B cell (primary cell): ENCODE data around the gene ANXA8. TPM values are rescaled to one million over a fixed set of nuclear protein-coding genes. Genes with fewer than 3 reads are reported as not detected.

Experiments used
- ATAC-seq: fragments of 200-7000 bp; cut with Tn5 transposase; one replicate; pipeline ENCODE4 v1.10.0; 2021; ENCODE audit warnings: low read depth, mild to moderate bottlenecking, moderate number of reproducible peaks, moderate library complexity
- CTCF ChIA-PET: fragments of 350-600 bp; sonication (Branson Sonifier 250); formaldehyde crosslinking; loops from one replicate; lab custom pipeline; 2021; ENCODE audit warnings: antibody characterized with exemption, inconsistent platforms; lab: Charles Lee
- POLR2A ChIA-PET: fragments of 350-600 bp; sonication (Branson Sonifier 250); formaldehyde crosslinking; loops from one replicate; lab custom pipeline; 2021; ENCODE audit warnings: antibody characterized with exemption; lab: Charles Lee
- DNase-seq: peaks from one replicate; pipeline ENCODE4 v3.0.0; 2013
- H2AFZ ChIP-seq: 2 replicates; pipeline ENCODE4 v1.6.1; 2012; ENCODE audit warnings: mild to moderate bottlenecking, low read depth, low read length; ENCODE audit not compliant: insufficient read depth, poor library complexity, severe bottlenecking
- H3K27ac ChIP-seq, 2 donors: 1 replicate in 1 of 2; 2 replicates in 1 of 2; pipeline ENCODE4 v1.5.1; 2012 to 2013; ENCODE audit warnings: low read length in 2 of 2, mild to moderate bottlenecking in 2 of 2, moderate library complexity in 1 of 2
- H3K27me3 ChIP-seq, 4 experiments: fragments of 200-600 bp in 1 of 4; sonication (generic) in 1 of 4; replicated peaks in 1 of 4; 1 replicate in 2 of 4; 2 replicates in 2 of 4; pipeline versions ENCODE4 v1.6.1 to v1.7.0; 2013 to 2016; ENCODE audit warnings: low read length in 3 of 4, mild to moderate bottlenecking in 2 of 4, mixed read lengths in 1 of 4, moderate library complexity in 1 of 4; ENCODE audit not compliant: insufficient read depth in 4 of 4, control insufficient read depth in 3 of 4; ENCODE audit errors: control extremely low read depth in 1 of 4
- H3K36me3 ChIP-seq, 2 experiments: replicated peaks in 1 of 2; 1 replicate in 1 of 2; 2 replicates in 1 of 2; pipeline versions ENCODE4 v1.6.1 to v1.7.1; 2013; ENCODE audit warnings: low read length in 1 of 2; ENCODE audit not compliant: insufficient read depth in 2 of 2, control insufficient read depth in 1 of 2; ENCODE audit errors: control extremely low read depth in 1 of 2, extremely low read depth in 1 of 2
- H3K4me1 ChIP-seq, 2 donors: fragments of 200-600 bp in 1 of 2; sonication (generic) in 1 of 2; 1 replicate in 1 of 2; 2 replicates in 1 of 2; pipeline versions ENCODE4 v1.5.1 to v1.6.1; 2013 to 2017; ENCODE audit warnings: low read length in 2 of 2; ENCODE audit not compliant: control insufficient read depth in 2 of 2, insufficient read depth in 2 of 2
- H3K4me2 ChIP-seq: replicated peaks from 2 replicates; pipeline ENCODE3; 2012; ENCODE audit warnings: mild to moderate bottlenecking, low read depth, low read length; ENCODE audit not compliant: poor library complexity, severe bottlenecking
- H3K4me3 ChIP-seq, 5 experiments: fragments of 200-600 bp in 1 of 5; sonication (generic) in 1 of 5; 1 replicate in 3 of 5; 2 replicates in 2 of 5; pipeline versions ENCODE4 v1.5.1 to v1.7.0; 2011 to 2016; ENCODE audit warnings: low read length in 4 of 5, mild to moderate bottlenecking in 4 of 5, low read depth in 2 of 5, control low read depth in 1 of 5, moderate library complexity in 1 of 5; ENCODE audit not compliant: insufficient read depth in 1 of 5; ENCODE audit errors: control extremely low read depth in 1 of 5, extremely low read depth in 1 of 5
- H3K79me2 ChIP-seq: fragments of 200-600 bp; sonication (generic); one replicate; pipeline ENCODE4 v1.6.0; 2016; ENCODE audit warnings: low read length; ENCODE audit not compliant: control insufficient read depth, insufficient read depth
- H3K9ac ChIP-seq: fragments of 200-600 bp; sonication (generic); 2 replicates; pipeline ENCODE4 v1.6.1; 2017; ENCODE audit warnings: mild to moderate bottlenecking, low read length, moderate library complexity
- H3K9me3 ChIP-seq, 3 donors: one replicate each; pipeline versions ENCODE4 v1.6.1 to v1.7.1; 2013; ENCODE audit warnings: low read length in 2 of 3; ENCODE audit not compliant: control insufficient read depth in 2 of 3, insufficient read depth in 1 of 3; ENCODE audit errors: control extremely low read depth in 1 of 3
- H4K20me1 ChIP-seq: 2 replicates; pipeline ENCODE4 v1.6.0; 2012; ENCODE audit warnings: mild to moderate bottlenecking, low read length; ENCODE audit not compliant: insufficient read depth, control insufficient read depth, poor library complexity, severe bottlenecking
- H3K27ac Mint-ChIP-seq: one replicate; pipeline ENCODE4 v1.8.0; 2021; ENCODE audit warnings: mixed read lengths
- H3K27me3 Mint-ChIP-seq: one replicate; pipeline ENCODE4 v1.8.0; 2021; ENCODE audit warnings: mixed read lengths
- H3K4me1 Mint-ChIP-seq: one replicate; pipeline ENCODE4 v1.8.0; 2021; ENCODE audit warnings: mixed read lengths
- H3K4me3 Mint-ChIP-seq: one replicate; pipeline ENCODE4 v1.8.0; 2021; ENCODE audit warnings: mixed read lengths
- H3K9me3 Mint-ChIP-seq: one replicate; pipeline ENCODE4 v1.8.0; 2022; ENCODE audit warnings: mixed read lengths; ENCODE audit not compliant: insufficient read depth
- CTCF ChIP-seq: fragments of 200-600 bp; IDR thresholded peaks from one replicate; pipeline ENCODE4 v1.8.0; 2022; ENCODE audit warnings: antibody characterized with exemption, mild to moderate bottlenecking
- EZH2 ChIP-seq: IDR thresholded peaks from 2 replicates; pipeline ENCODE4 v1.6.1; 2012; ENCODE audit warnings: borderline replicate concordance, low read depth, mild to moderate bottlenecking, moderate library complexity, low read length; ENCODE audit not compliant: insufficient read depth, poor library complexity, severe bottlenecking
- WGBS: methylation state at CpG from one replicate; pipeline ENCODE4 v1.1.5; 2013; ENCODE audit warnings: missing lambda C conversion rate; ENCODE audit not compliant: insufficient coverage; 5-methylcytosine and 5-hydroxymethylcytosine counted together
- intact Hi-C: fragments of 100-400 bp; cut with micrococcal nuclease; formaldehyde crosslinking; loops from one replicate; pipeline ENCODE4 v1.10.0; 2022
- polyA plus RNA-seq: library from polyadenylated mRNA; depleted of rRNA; stranded (reverse); fragments of >200 nt; gene quantifications from 2 replicates; pipeline ENCODE4 v1.2.3, GENCODE V29; 2012
- total RNA-seq, 2 donors: library from RNA; stranded (reverse); fragments of 120-200 nt in 1 of 2; gene quantifications; 1 replicate in 1 of 2; 2 replicates in 1 of 2; pipeline versions ENCODE4 v1.2.3 to v1.2.4, GENCODE V29; 2013 to 2022

The ANXA8 gene
- total and polyA plus RNA-seq, 2 donors (not counting 1 experiment from before 2014, with no cell fraction given), result not detected

GRCh38 chr10:47451273-47451997 lies 32.5 kb downstream of the ANXA8 start:
- Mint-ChIP-seq H3K9me3 (peaks cover 3% of the 10 kb centered on the region), H3K27ac (no peak overlapping the region), H3K27me3 (peaks cover 12% of the 10 kb centered on the region), H3K4me1 (peaks cover 16% of the 10 kb centered on the region), H3K4me3 (no peak overlapping the region)
- H3K27ac ChIP-seq, result no peak overlapping the region
- no peaks in the 10 kb centered on the region for H4K20me1 ChIP-seq
- no peaks in the 10 kb centered on the region for H3K79me2 ChIP-seq
- H2AFZ ChIP-seq, result no peak overlapping the region
- no peak for ATAC-seq
- no peak overlapping the region for H3K9ac ChIP-seq
- intact Hi-C loops, result no loop called here
- 91% methylated on average over 13 of the region's 13 CpGs for WGBS
- peaks cover 0 to 14% of the 10 kb centered on the region in 2 donors for H3K4me1 ChIP-seq
- DNase-seq, result no peak
- H3K4me3 ChIP-seq, result no peak overlapping the region
- POLR2A ChIA-PET, result no interaction called here
- no peaks in the 10 kb centered on the region for H3K36me3 ChIP-seq
- no peak overlapping the region for H3K4me2 ChIP-seq
- TF ChIP-seq EZH2, result no peak
- no peak for TF ChIP-seq CTCF
- H3K27me3 ChIP-seq, result peaks cover 0 to 3% (median 0%) of the 10 kb centered on the region in 4 experiments
- CTCF ChIA-PET, result no interaction called here
- peaks cover 0 to 12% (median 2%) of the 10 kb centered on the region in 3 donors for H3K9me3 ChIP-seq

GRCh38 chr10:47450442-47450841 lies 33.5 kb downstream of the ANXA8 start:
- no peak overlapping the region for H3K4me3 ChIP-seq
- no peak overlapping the region for H2AFZ ChIP-seq
- H3K9me3 ChIP-seq, result peaks cover 0 to 16% (median 10%) of the 10 kb centered on the region in 3 donors
- no peak for DNase-seq
- ATAC-seq, result no peak
- peaks cover 0 to 14% of the 10 kb centered on the region in 2 donors for H3K4me1 ChIP-seq
- no peaks in the 10 kb centered on the region for H4K20me1 ChIP-seq
- H3K36me3 ChIP-seq, result no peaks in the 10 kb centered on the region
- peaks cover 0 to 3% (median 0%) of the 10 kb centered on the region in 4 experiments for H3K27me3 ChIP-seq
- H3K27me3 Mint-ChIP-seq, result peaks cover 12% of the 10 kb centered on the region
- TF ChIP-seq CTCF, result no peak
- no peak for TF ChIP-seq EZH2
- H3K27ac Mint-ChIP-seq, result no peak overlapping the region
- no peak overlapping the region for H3K27ac ChIP-seq
- H3K9ac ChIP-seq, result no peak overlapping the region
- ChIA-PET CTCF (no interaction called here), POLR2A (no interaction called here)
- H3K79me2 ChIP-seq, result no peaks in the 10 kb centered on the region
- intact Hi-C loops, result no loop called here
- peaks cover 16% of the 10 kb centered on the region for H3K4me1 Mint-ChIP-seq
- H3K9me3 Mint-ChIP-seq, result peaks cover 9% of the 10 kb centered on the region
- H3K4me3 Mint-ChIP-seq, result no peak overlapping the region
- 95% methylated on average over 2 of the region's 2 CpGs for WGBS
- no peak overlapping the region for H3K4me2 ChIP-seq
